GM10248 (cell line): ENCODE data around the gene EPDR1.

Experiments used
- CTCF ChIA-PET: fragments of 300-600 bp; sonication (Branson Sonifier 250); formaldehyde crosslinking; extraction: SDS; loops from one replicate; lab custom pipeline; 2021; ENCODE audit warnings: antibody characterized with exemption; lab: Yijun Ruan, JAX
- POLR2A ChIA-PET: fragments of 350-650 bp; sonication (Branson Sonifier 250); formaldehyde crosslinking; extraction: SDS; loops from one replicate; lab custom pipeline; 2020; ENCODE audit warnings: antibody characterized with exemption; lab: Yijun Ruan, JAX
- DNase-seq: peaks from one replicate; pipeline ENCODE4 v3.0.0; 2012; ENCODE audit errors: extremely low spot score
- TF ChIP-seq, protein P1 (sequence below): IDR thresholded peaks from 2 replicates; pipeline ENCODE4 v1.5.1; 2012; ENCODE audit warnings: mild to moderate bottlenecking, low read depth; ENCODE audit errors: extremely low read depth, missing control alignments, control extremely low read depth

The EPDR1 gene

DNA sequence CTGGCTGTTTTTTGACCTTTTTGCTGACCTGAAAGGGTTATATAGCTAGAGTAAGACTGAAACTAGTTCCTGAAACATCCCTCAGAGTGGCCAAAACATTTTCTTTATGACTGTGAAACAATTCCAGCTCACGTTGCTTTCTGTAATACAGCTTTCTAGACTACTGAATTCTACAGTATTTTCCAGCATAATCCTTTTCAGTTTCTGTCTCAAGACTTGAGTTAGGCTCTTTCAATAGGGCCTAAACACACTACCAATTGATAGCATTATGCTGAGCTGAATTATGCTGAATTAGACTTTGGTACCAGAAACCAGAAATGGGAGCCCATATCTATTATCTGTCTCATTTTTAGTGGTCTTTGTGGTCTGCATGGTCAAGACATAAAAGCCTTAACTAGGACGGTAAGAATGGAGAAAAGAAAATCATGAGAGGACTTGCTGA, 72.6 kb downstream of the EPDR1 start:
- no peak for DNase-seq
- POLR2A ChIA-PET: no interaction called here
- CTCF ChIA-PET: no interaction called here
- TF ChIP-seq, protein P1, sequence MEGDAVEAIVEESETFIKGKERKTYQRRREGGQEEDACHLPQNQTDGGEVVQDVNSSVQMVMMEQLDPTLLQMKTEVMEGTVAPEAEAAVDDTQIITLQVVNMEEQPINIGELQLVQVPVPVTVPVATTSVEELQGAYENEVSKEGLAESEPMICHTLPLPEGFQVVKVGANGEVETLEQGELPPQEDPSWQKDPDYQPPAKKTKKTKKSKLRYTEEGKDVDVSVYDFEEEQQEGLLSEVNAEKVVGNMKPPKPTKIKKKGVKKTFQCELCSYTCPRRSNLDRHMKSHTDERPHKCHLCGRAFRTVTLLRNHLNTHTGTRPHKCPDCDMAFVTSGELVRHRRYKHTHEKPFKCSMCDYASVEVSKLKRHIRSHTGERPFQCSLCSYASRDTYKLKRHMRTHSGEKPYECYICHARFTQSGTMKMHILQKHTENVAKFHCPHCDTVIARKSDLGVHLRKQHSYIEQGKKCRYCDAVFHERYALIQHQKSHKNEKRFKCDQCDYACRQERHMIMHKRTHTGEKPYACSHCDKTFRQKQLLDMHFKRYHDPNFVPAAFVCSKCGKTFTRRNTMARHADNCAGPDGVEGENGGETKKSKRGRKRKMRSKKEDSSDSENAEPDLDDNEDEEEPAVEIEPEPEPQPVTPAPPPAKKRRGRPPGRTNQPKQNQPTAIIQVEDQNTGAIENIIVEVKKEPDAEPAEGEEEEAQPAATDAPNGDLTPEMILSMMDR: no peak

DNA sequence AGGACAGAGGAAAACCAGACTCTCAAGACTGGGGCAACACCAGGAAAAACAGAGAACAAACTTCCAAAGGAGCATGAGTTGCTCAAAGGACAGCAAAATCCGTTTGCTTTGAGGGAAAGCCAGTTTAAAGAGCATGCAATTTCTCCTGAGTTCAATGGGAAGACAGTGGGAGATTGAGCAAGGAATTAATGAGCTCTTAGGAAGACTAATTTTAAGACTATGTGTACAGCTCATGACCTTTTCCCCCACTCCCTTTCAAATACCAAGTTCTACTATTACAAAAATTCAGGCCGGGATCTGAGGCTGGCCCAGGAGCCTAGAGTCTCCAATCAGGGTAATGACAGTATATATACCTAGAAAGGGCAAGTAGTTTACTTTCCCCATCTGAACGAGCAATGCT, 79.2 kb downstream of the EPDR1 start:
- CTCF ChIA-PET: interaction anchor here (1.1 to 1.5 kb wide), 2 partner anchors 13 to 98 kb away, joined by 3 to 4 read pairs; no protein-coding TSS in a partner anchor
- TF ChIP-seq, protein P1: no peak
- POLR2A ChIA-PET: no interaction called here
- DNase-seq: no peak

DNA sequence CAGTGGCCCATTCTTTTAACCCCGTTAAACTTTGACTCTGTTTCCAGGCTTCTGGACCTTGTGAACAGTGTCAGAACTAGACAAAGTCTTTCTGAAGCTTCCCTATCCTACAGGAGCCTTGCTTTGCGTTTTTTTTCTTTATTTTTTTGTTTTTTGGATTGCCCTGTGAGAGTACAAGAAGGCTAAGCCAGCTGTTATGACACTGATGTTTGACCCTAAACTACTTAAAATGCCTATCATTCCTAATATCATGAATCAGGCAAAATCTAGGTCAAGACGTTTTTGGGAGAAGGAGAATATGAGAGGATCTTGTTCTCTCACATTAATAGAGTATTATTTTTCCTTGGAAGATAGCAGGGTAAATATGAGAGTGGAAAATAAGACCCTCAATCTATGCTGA, 79.8 kb downstream of the EPDR1 start:
- POLR2A ChIA-PET: no interaction called here
- no peak for DNase-seq
- TF ChIP-seq, protein P1: no peak
- CTCF ChIA-PET: interaction anchor here (1.1 kb wide), 1 partner anchor 13 kb away, joined by 4 read pairs; no protein-coding TSS in a partner anchor
